HG03457 (cell line): ENCODE results near the gene PSMG2.
"Not testable (repeated sequence)": the region's sequence is repeated elsewhere in the genome, so short reads cannot be mapped to it uniquely, and the experiment has no call there.

Experiments used
- ATAC-seq: cut with Tn5 transposase; IDR thresholded peaks from one replicate; pipeline ENCODE4 v1.9.1; 2021; ENCODE audit warnings: moderate number of reproducible peaks; ENCODE audit not compliant: unreplicated experiment

PSMG2 gene

GRCh38 chr18:12758566-12758965 is 55.7 kb downstream of the PSMG2 start:
- ATAC-seq = not testable (repeated sequence)

GRCh38 chr18:12765126-12765525 is 62.3 kb downstream of the PSMG2 start:
- no peak for ATAC-seq

GRCh38 chr18:12765586-12765985 is 62.7 kb downstream of the PSMG2 start:
- no peak for ATAC-seq

GRCh38 chr18:12766986-12767433 is 64.2 kb downstream of the PSMG2 start:
- no peak for ATAC-seq

GRCh38 chr18:12767580-12768155 is 64.8 kb downstream of the PSMG2 start:
- no peak for ATAC-seq

GRCh38 chr18:12768625-12769024 is 65.8 kb downstream of the PSMG2 start:
- no peak for ATAC-seq

GRCh38 chr18:12769136-12769535 is 66.3 kb downstream of the PSMG2 start:
- ATAC-seq = no peak

GRCh38 chr18:12769644-12770440 is 67.0 kb downstream of the PSMG2 start:
- no peak for ATAC-seq

- ATAC-seq = no peak
Observed at GRCh38 chr18:12770469-12771219, 67.8 kb downstream of the PSMG2 start.

- no peak for ATAC-seq
Observed at GRCh38 chr18:12772111-12772510, 69.3 kb downstream of the PSMG2 start.

- ATAC-seq = no peak
Observed at GRCh38 chr18:12773369-12773768, 70.5 kb downstream of the PSMG2 start.

GRCh38 chr18:12774982-12775381 is 72.1 kb downstream of the PSMG2 start:
- no peak for ATAC-seq
